ENCODE results near the gene ZC3H7B.
A peak's percentile ranks its signal among the peaks of the same experiment; 100 is the strongest.
"Not testable (repeated sequence)": the region's sequence is repeated elsewhere in the genome, so short reads cannot be mapped to it uniquely, and the experiment has no call there.

ZC3H7B gene

GRCh38 chr22:41301085-41302020 is at the start of gene ZC3H7B:
Gene ZC3H7B (plus strand): TSS chr22:41301525. CDS start chr22:41320661, 19,136 bp downstream.
- DNase-seq (ENCODE audit: low read depth) = peak; percentile 69

- DNase-seq (ENCODE audit: low read depth) = no peak
Observed at GRCh38 chr22:41252365-41252764, 49.0 kb upstream of the ZC3H7B start.

GRCh38 chr22:41254230-41254629 is 47.1 kb upstream of the ZC3H7B start:
- DNase-seq (ENCODE audit: low read depth) = no peak

GRCh38 chr22:41256254-41257253 is 44.8 kb upstream of the ZC3H7B start:
- DNase-seq (ENCODE audit: low read depth) = no peak

GRCh38 chr22:41257696-41258095 is 43.6 kb upstream of the ZC3H7B start:
- no peak for DNase-seq (ENCODE audit: low read depth)

- not testable (repeated sequence) for DNase-seq (ENCODE audit: low read depth)
Observed at GRCh38 chr22:41259756-41260155, 41.6 kb upstream of the ZC3H7B start.

GRCh38 chr22:41260871-41261270 is 40.5 kb upstream of the ZC3H7B start:
- DNase-seq (ENCODE audit: low read depth) = no peak

- DNase-seq (ENCODE audit: low read depth) = no peak
Observed at GRCh38 chr22:41261541-41262249, 39.6 kb upstream of the ZC3H7B start.

GRCh38 chr22:41262250-41262765 is 39.0 kb upstream of the ZC3H7B start:
- no peak for DNase-seq (ENCODE audit: low read depth)

- no peak for DNase-seq (ENCODE audit: low read depth)
Observed at GRCh38 chr22:41263704-41264103, 37.6 kb upstream of the ZC3H7B start.

GRCh38 chr22:41264408-41264941 is 36.9 kb upstream of the ZC3H7B start:
- no peak for DNase-seq (ENCODE audit: low read depth)

GRCh38 chr22:41267958-41268357 is 33.4 kb upstream of the ZC3H7B start:
- DNase-seq (ENCODE audit: low read depth) = no peak

- no peak for DNase-seq (ENCODE audit: low read depth)
Observed at GRCh38 chr22:41271787-41272186, 29.5 kb upstream of the ZC3H7B start.

- DNase-seq (ENCODE audit: low read depth) = no peak
Observed at GRCh38 chr22:41273128-41273527, 28.2 kb upstream of the ZC3H7B start.

- DNase-seq (ENCODE audit: low read depth) = no peak
Observed at GRCh38 chr22:41274856-41275255, 26.5 kb upstream of the ZC3H7B start.

- DNase-seq (ENCODE audit: low read depth) = no peak
Observed at GRCh38 chr22:41280065-41280464, 21.3 kb upstream of the ZC3H7B start.

- DNase-seq (ENCODE audit: low read depth) = no peak
Observed at GRCh38 chr22:41280854-41281253, 20.5 kb upstream of the ZC3H7B start.

GRCh38 chr22:41284465-41284864 is 16.9 kb upstream of the ZC3H7B start:
- DNase-seq (ENCODE audit: low read depth) = no peak

GRCh38 chr22:41285441-41285819 is 15.9 kb upstream of the ZC3H7B start:
- peak; percentile 68 for DNase-seq (ENCODE audit: low read depth)

GRCh38 chr22:41285820-41286638 is 15.3 kb upstream of the ZC3H7B start, which contains the start of gene RANGAP1:
Gene RANGAP1 (minus strand): TSS chr22:41286187. CDS start chr22:41281044, 5,143 bp downstream.
- peak; percentile 96 for DNase-seq (ENCODE audit: low read depth)

Data from stimulated activated CD8-positive, alpha-beta memory T cell treated with anti-CD3 and anti-CD28 coated beads, Interleukin-12 subunit alpha, Interleukin-12 subunit beta, amount 100 ng/mL, for 1 hour (primary cell).